Measurements from ENCODE around the gene WDFY2.

GRCh38 chr13:51806566-51806965, 222.3 kb downstream of the WDFY2 start:
- TF ChIP-seq, protein P1, sequence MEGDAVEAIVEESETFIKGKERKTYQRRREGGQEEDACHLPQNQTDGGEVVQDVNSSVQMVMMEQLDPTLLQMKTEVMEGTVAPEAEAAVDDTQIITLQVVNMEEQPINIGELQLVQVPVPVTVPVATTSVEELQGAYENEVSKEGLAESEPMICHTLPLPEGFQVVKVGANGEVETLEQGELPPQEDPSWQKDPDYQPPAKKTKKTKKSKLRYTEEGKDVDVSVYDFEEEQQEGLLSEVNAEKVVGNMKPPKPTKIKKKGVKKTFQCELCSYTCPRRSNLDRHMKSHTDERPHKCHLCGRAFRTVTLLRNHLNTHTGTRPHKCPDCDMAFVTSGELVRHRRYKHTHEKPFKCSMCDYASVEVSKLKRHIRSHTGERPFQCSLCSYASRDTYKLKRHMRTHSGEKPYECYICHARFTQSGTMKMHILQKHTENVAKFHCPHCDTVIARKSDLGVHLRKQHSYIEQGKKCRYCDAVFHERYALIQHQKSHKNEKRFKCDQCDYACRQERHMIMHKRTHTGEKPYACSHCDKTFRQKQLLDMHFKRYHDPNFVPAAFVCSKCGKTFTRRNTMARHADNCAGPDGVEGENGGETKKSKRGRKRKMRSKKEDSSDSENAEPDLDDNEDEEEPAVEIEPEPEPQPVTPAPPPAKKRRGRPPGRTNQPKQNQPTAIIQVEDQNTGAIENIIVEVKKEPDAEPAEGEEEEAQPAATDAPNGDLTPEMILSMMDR (conservative IDR thresholded peaks at IDR 0.05; ENCODE audit: low read length), result no peak
- TF ChIP-seq EZH2phosphoT487 (IDR thresholded peaks at IDR 0.05; ENCODE audit: borderline replicate concordance), result no peak
